ENCODE results near the gene NATD1.

GRCh38 chr17:21272250-21272649, 19.0 kb upstream of the NATD1 start:
- no peak for TF ChIP-seq ZSCAN20 (CRISPR knock-in tag; IDR thresholded peaks at IDR 0.05)
- no peak for TF ChIP-seq CTCF (IDR thresholded peaks at IDR 0.05)
- no peak for TF ChIP-seq MAX (IDR thresholded peaks at IDR 0.05)
- TF ChIP-seq JUNB (IDR thresholded peaks at IDR 0.05): no peak
- TF ChIP-seq REST (IDR thresholded peaks at IDR 0.05): no peak
- TF ChIP-seq MAFK (IDR thresholded peaks at IDR 0.05; ENCODE audit: partially characterized antibody): no peak
- TF ChIP-seq RCOR1 (IDR thresholded peaks at IDR 0.05; ENCODE audit: low read depth, low read length): no peak

All from A549 (cell line).